HG03442 (cell line): ENCODE results near the gene FRMD3.

Experiments used
- ATAC-seq: cut with Tn5 transposase; IDR thresholded peaks from one replicate; pipeline ENCODE4 v1.9.1; 2021; ENCODE audit warnings: mild to moderate bottlenecking, moderate library complexity; ENCODE audit not compliant: unreplicated experiment

Gene FRMD3

DNA sequence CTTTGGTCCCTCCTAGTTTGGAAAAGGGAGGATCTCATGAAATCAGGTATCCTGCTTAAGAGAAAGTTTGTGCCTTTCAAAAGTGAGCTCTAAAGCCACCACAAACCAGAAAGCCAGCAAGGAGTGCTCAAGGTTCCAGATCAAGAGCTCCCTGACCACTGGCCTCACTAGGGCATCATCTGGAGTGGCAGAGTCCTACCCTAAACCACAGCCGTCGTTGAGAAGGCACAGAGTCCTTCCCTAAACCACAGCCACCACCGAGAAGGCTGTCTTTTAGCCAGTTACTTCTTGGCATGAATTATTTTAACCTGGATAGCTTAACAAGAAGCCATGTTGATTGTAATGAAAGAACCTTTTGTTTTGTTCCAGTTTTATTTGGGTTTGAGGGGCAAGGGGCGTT is 102.9 kb downstream of the FRMD3 start:
- no peak for ATAC-seq

DNA sequence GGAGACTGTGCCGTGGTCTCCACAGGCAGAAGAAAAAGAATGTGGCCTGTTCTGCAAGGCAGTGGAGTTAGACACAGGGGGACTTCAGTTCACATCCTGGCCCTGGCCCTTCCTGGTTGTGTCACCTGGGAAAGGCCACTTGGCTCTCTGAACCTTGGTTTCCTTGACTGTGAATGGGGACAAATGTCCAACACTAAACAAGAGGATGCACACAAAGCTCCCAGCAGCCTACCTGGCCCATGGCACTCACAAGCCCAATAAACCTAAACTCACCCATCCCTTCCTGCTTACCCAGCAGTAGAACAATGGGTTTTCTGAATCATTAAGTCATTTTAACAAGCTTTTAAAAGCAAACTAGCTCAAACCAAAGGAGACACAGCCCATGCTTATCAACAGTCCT is 103.9 kb downstream of the FRMD3 start:
- ATAC-seq, result no peak

DNA sequence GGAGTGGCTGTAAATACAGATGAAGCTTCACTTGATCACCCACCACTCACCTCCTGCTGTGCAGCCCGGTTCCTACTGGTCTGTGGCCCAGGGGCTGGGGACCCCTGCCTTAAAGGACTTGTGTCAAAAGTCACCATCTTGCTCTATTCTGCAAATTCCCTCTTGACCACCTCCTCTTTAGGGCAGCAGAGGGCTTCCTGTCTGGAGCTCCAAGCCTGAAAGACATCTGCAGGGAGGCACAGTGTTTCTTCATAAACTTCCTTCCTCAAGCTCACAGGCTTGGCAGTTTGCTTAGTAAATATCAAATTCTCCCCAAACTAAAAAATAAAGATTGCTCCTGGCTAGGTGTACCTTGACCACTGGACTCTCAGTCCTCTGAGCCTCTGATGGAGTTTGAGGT is 104.4 kb downstream of the FRMD3 start:
- no peak for ATAC-seq

DNA sequence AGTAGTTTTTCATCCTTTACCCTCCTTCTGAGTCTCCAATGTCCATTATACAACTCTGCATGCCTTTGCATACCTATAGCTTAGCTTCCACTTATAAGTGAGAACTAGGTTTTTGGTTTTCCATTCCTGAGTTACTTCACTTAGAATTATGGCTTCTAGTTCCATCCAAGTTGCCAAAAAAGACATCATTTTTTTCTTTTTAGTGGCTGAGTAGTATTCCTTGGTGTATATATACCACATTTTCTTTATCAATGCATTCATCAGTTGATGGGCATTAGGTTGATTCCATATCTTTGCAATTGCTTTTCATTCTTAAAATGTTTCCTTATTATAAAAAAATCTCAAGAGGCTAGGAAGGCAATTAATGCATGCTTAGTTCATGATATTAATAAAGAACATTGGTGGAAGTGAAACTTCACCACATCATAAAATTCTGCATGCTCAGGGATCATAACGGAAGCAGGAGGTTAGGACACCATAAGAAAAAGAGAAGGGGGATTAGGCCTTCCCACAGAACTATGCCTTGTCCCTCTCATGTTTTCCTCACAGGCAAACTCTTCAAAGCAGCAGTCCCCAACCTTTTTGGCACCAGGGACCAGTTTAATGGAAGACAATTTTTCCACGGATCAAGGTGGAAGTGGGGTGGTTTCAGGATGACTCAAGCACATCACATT is 105.2 kb downstream of the FRMD3 start:
- ATAC-seq, result no peak

DNA sequence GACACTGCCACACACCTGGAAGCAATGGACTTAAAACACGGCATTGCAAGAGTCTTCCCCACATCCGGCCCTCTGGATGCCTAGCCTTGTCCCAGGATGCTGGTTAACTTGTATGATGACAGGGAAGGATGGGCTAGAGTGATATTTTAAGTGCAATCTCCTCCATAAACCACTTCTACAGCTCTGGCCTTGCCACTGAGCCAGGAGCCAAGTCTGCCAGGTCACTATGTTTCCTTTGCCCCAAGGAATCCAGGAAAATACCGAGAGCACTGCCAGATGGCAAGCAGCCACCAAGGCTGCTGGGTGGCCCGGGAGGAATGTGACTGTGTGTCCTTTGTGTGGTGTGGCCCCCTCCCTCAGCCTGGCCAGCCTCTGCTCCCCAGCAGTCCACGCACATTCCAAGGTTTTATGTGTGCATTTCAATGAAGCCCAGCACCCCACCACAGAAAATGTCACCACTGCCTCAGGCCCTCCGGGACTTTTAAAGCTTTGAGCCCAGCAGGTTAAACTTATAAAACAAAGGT is 106.0 kb downstream of the FRMD3 start:
- ATAC-seq, result no peak

DNA sequence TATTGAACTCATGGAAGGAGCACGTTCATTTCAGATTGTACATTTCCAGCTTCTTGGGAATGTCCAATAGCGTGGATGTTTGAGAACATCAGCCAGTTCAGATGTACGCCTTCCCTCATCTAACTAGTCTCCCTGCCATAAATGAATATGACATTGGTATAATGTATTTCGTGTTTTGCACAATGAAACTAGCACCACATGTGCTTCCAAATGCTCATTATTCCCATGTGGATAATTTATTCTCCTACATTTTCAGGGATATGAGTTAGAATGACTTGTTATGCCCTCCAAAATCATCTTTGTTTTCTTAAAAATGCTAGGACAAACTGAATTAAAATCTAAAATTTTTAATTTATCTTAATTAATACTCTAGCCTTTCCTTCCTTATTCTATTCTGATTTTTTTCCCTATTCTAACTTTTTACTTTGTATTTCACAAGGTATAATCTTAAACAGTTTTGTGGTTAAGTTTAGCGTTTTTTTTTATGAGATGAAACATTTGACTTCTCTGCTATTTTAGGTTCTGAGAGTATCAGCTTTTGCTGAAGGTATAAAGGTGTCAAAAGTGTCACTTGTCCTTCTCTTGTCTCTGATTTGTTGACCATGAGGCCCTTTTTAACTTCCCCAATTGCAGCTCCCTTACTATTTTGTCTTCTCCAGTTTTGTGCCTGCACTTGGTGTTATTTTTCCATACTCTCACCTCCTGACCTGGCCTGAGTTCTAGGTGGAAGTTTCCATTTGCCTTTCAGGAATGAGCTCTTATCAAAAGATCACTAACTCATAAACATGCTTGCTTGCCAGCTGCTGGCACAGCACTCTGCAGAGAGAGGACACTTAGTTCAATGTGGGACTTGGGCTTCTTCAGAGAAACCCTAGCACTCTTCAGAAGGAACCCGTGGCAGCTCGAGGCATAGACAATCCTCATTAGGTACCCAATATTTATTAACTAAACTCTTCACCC is 106.8 kb downstream of the FRMD3 start:
- no peak for ATAC-seq

DNA sequence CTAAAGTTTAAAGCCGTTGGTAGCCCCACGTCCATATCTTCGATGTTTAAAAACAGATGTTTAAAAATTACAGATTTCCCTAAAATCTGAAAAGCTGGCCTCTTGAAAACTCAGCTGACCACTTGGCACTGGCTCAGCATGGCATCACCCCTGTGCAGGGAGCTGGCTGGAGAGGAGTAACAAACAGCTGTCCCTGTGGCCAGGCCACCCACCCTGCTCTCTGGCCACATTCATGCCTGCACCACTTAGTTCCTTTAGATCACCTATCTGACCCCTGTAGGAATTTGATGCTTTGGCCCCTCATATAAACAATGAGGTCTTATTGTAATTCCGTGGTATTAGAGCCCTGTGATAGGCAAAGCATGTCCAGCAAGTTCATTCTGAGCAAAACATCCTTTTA is 107.5 kb downstream of the FRMD3 start:
- no peak for ATAC-seq

DNA sequence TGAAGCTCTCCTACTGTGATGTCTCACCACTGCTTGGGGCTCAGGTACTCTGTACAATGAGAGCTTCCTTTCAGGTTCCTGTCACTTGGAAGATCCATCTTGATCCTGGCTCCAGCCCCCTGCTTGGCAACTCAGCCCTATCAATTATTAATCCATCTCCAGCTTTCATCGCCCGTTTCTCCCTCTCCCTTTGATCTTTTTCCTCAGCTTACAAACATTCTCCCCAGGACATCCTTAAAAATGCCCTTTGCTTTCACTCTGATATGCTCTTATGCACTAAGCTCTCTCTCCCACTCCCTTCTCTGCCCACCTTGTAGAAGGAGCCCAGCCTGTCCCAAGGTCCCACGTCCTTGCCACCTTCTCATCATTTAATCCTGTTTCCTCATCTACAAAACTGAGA is 109.0 kb downstream of the FRMD3 start:
- no peak for ATAC-seq

DNA sequence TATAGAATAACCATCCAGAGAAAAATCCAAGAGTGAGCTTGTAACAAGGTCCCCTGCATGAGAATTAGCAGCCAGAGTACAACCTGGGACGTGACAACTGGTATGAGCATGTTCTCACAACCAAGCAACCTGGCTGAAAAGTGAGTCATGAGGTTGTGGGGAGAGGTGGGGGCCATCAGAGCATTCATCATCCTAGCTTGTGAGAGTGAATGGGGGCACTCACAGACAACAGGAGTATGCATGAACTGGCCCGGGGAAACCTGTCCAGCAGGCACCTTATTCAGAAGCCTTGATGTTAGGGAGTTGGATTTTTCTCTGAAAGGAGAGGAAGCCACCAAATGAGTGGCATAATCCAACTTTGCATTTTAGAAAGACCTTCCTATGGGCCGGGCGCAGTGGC is 113.0 kb downstream of the FRMD3 start:
- no peak for ATAC-seq

DNA sequence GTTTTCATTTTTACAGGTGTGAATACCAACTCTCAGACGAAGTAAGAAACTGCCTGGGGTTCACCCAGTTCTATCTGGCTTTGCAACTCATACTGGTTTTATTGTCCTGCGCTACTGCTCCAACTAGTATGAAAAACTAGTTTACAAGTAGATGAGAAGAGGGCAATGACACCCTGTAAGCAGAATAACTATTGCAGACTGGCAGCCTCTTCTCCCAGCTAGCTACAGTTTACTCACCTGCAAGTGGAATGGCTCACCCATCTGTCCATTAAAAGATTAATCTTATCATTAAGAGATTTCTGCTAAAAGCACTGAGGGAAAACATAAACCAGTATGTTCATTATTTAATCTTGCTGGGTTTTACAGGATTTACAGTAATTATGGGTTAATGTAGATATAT is 113.4 kb downstream of the FRMD3 start:
- no peak for ATAC-seq

DNA sequence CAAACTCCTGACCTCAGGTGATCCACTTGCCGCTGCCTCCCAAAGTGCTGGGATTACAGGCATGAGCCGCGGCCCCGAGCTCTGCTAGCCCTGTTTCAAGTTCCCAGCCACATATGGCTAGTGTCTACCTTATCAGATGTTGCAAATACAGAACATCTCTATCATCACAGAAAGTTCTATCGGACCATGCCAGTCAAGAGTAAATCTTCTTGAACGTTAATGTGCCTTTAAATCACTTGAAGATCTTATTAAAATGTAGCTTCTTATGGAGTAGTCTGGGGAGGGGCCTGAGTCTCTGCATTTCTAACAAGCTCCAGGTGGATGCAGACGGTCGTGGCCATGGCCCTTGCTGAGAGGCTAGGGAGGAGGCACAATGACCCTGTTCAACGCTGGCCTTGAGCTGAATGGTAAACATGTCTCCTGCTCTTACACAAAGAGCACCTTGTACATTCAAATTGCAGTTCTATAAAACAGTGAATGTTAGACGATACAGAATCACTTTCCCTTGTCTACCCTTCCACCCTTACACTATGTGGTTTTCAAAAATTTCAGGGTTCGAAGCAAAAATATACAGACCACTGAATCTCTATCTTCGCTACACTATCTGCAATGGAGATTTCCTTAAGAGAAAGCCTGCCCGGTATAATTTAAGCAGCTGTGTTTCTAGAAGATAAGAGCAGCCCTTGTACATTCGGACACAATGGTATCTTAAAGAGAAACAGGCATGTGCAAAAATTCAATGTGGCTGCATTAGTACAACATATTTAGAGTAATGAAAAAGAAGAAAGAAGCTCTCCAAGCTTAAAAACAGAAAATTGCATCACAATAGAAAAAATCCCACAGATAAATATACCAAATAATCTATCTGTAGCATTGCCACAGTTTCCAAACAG is 114.1 kb downstream of the FRMD3 start:
- ATAC-seq, result no peak

DNA sequence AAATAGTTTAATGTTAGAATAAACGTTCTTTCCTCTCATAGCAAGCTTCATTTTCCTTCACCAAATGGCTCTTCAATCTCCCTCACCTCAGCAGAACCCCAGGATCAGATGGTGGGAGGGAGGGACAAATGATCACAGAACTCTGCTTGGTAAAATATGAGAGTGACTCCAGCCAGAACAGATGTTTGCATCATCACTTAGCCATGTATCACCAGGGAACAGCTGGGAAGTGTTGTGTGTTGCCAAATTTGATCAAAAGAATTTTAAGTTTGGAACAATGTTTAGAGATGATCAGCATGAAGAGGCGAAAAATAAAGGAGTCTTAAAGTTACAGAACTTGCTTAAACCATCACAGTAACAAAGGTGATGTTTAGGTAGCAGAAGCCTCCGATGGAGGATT is 115.7 kb downstream of the FRMD3 start:
- no peak for ATAC-seq

DNA sequence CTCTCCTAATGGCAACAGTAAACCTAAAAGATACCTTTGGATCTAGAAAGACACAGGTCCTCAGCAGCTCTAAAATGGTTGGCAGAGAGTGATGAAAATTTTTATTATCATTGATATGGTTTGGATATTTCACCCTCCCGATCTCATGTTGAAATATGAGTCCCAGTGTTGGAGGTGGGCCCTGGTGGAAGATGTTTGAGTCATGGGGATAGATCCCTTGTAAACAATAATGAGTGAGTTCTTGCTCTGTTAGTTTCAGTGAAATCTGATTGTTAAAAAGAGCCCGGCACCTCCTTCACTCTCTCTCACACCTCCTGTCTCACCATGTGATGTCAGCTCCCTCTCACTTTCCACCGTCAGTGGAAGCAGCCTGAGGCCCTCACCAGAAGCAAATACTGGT is 117.7 kb downstream of the FRMD3 start:
- no peak for ATAC-seq

DNA sequence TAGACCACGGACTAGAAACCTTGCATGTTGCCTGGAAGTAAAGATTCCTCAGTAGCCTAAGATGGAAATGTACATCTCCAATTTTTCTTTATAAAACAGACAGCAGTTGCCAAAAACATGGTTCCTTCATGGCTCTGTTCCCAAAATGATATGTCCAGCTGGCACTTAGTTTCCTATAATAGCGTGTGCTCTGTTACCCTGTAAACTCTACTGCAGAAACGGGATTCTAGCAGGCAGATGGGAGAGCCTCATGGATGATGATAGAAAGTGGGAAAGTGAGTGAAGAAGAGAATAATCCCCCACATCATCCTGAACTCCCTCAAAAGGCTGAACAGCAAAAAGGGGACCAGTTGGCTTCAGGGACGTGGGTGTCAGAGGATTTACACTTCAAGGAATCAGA is 118.2 kb downstream of the FRMD3 start:
- ATAC-seq, result no peak

DNA sequence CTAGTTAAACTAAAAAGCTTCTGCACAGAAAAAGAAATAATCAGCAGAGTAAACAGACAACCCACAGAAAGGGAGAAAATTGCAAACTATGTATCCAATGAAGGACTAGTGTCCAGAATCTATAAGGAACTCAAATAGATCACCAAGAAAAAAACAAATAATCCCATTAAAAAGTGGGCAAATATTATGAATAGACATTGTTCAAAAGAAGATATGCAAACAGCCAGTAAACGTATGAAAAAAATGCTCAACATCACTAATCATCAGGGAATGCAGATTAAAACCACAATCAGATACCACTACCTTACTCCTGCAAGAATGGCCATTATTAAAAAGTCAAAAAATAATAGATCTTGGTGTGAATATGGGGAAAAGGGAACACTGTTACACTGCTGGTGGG is 119.9 kb downstream of the FRMD3 start:
- ATAC-seq, result no peak

DNA sequence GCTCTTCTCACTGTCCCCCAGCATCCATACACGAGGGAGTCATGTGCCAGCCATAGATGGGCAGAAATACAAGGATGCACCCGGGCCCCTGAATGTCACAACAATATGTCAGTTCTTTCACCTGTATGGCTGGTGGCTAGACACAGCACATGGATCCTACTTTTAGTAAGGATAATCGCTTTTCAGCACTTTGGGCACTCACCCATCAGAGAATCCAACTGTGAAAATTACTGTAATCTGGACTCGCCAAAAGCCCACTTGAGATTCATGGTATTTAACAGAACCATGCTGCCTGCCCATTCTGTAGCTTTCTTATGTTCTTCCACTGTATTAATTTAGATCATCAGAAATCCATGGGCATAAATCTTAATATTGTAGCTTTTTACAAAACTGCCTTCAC is 124.8 kb downstream of the FRMD3 start:
- ATAC-seq, result no peak

DNA sequence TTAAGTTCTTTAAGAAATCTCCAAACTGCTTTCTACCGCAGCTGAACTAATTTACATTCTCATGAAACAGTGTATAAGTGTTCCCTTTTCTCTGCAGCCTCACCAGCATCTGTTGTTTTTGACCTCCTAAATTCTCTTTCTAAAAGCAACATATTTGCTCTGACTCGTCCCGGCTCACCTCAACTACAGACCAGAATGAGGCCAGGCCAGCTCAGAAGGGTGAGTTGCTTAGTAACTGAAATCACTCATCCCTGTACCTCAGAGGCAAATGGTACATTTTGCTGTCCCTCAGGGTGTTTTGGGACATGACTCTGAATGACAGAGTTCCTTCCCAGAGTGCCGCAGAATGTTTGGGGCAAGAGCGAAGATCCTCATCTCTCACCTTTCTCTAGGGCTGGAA is 127.5 kb downstream of the FRMD3 start:
- no peak for ATAC-seq

DNA sequence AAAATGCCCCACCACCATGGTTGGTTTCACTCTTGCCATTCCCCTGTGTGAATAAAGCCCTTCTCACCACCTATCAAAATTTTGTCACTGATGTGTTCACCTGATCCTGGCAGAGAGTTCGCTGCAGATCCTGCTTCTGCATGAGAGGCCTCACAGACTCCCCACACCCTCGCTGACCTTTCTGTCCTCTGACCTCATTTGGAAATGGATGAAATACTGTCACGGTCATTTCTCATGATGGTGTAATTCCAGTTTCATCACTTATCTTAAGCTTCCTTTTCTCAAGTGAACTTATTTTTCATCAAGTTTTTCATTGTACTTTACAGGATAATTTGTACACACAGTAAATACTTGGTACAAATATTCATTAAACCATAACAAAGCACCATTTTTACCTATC is 131.3 kb downstream of the FRMD3 start:
- no peak for ATAC-seq

DNA sequence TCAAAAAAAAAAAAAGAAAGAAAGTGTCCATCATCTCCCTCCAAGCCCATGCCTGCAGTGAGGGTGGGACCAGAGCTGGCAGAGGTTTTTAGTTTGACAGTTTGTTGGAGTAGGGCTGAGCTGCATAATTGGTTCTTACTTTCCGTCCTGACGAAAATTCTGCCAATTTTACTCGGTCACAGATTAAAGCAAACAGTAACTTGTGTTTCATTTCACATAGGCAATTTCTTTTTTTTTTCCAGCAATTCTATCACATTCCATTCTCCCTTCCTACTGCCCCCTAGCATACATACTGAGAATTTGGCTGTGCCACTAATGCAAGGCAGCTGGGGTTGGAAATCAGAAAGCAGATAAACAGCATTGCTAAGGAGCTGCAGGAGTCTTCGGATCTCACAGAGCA is 132.4 kb downstream of the FRMD3 start:
- ATAC-seq, result no peak

DNA sequence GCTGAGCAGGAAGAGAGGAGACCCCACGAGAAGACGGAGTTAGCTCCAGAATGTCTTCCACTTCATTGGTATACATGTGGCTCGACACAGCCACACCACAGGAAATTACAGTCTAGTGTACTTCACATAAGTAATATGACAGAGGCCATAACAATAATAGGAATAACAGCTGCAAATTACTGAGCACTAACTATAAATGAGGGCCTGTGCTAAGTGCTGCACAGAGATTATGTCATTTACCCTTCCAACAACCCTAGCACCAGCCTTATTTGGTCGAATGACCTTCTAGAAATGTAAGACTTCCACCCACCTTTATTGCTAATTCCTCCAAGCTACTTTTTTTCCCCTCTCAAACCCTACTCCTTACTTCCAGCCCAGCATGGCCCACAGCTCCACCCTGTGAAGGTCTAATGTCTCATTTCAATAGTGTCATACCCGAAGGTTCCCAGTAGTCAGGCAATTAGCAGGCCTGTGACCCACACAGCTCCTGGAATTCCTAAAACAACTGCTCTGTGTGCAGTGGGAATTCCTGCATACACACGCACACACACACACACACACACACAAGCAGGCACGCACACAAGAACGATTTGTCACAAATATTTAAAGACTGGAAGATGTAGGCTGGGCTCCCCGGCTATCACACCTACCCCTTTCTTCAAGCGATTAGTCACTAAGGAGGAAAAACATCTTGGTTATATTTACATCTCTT is 134.5 kb downstream of the FRMD3 start:
- ATAC-seq, result no peak
